ENCODE data around the gene ARRB1. TPM values are rescaled to one million over a fixed set of nuclear protein-coding genes. Genes with fewer than 3 reads are reported as not detected.

Gene ARRB1
- total RNA-seq, 4 donors from 2014 or later, result 26.3 to 104 (median 29.3) TPM

- no peak overlapping the region for H3K4me3 ChIP-seq (ENCODE audit: low read depth, poor library complexity, severe bottlenecking)
- DNase-seq (ENCODE audit: low spot score in 2 of 2), result peak; percentile 63 to 94
- TF ChIP-seq POLR2A (IDR thresholded peaks at IDR 0.05) (no peak), CTCF (IDR thresholded peaks at IDR 0.05) (no peak)
- intact Hi-C loops (cut with DNase I; ENCODE audit: low total_unique reads), result no loop called here
- 42 to 64% methylated on average over 13 of the region's 13 CpGs for WGBS, 2 donors
These were observed 39.6 kb downstream of the ARRB1 start for GRCh38 chr11:75311858-75312288.

GRCh38 chr11:75308986-75309385, 42.5 kb downstream of the ARRB1 start:
- 96 to 100% methylated on average over 3 to 4 of the region's 4 CpGs for WGBS, 2 donors
- intact Hi-C loops (cut with DNase I; ENCODE audit: low total_unique reads), result loop anchor here (5.0 kb wide), 1 partner anchor 1427 kb away; no protein-coding TSS in a partner anchor
- no peak overlapping the region for H3K4me3 ChIP-seq (ENCODE audit: low read depth, poor library complexity, severe bottlenecking)
- TF ChIP-seq POLR2A (IDR thresholded peaks at IDR 0.05) (no peak), CTCF (IDR thresholded peaks at IDR 0.05) (no peak)
- no peak for DNase-seq (ENCODE audit: low spot score in 2 of 2)

GRCh38 chr11:75308116-75308515, 43.3 kb downstream of the ARRB1 start:
- intact Hi-C loops (cut with DNase I; ENCODE audit: low total_unique reads), result loop anchor here (5.0 kb wide), 1 partner anchor 1426 kb away; no protein-coding TSS in a partner anchor
- TF ChIP-seq POLR2A (IDR thresholded peaks at IDR 0.05) (no peak), CTCF (IDR thresholded peaks at IDR 0.05) (no peak)
- no peak for DNase-seq (ENCODE audit: low spot score in 2 of 2)
- no peak overlapping the region for H3K4me3 ChIP-seq (ENCODE audit: low read depth, poor library complexity, severe bottlenecking)
- WGBS, 2 donors, result 70 to 83% methylated on average over 7 of the region's 7 CpGs

- no peak overlapping the region for H3K4me3 ChIP-seq (ENCODE audit: low read depth, poor library complexity, severe bottlenecking)
- 60 to 94% methylated on average over 3 of the region's 3 CpGs for WGBS, 2 donors
- intact Hi-C loops (cut with DNase I; ENCODE audit: low total_unique reads), result loop anchor here (5.0 kb wide), 1 partner anchor 1425 kb away; no protein-coding TSS in a partner anchor
- no peak for DNase-seq (ENCODE audit: low spot score in 2 of 2)
- TF ChIP-seq CTCF (IDR thresholded peaks at IDR 0.05) (no peak), POLR2A (IDR thresholded peaks at IDR 0.05) (no peak)
These were observed 44.4 kb downstream of the ARRB1 start for GRCh38 chr11:75307058-75307457.

- WGBS, 2 donors, result 84 to 95% methylated on average over 5 to 10 of the region's 10 CpGs
- intact Hi-C loops (cut with DNase I; ENCODE audit: low total_unique reads), result loop anchor here (5.0 kb wide), 1 partner anchor 1424 kb away; no protein-coding TSS in a partner anchor
- DNase-seq (ENCODE audit: low spot score in 2 of 2), result no peak
- TF ChIP-seq POLR2A (IDR thresholded peaks at IDR 0.05), result no peak
- TF ChIP-seq CTCF (IDR thresholded peaks at IDR 0.05), result no peak
- H3K4me3 ChIP-seq (ENCODE audit: low read depth, poor library complexity, severe bottlenecking), result no peak overlapping the region
These were observed 44.9 kb downstream of the ARRB1 start for GRCh38 chr11:75306529-75306928.

GRCh38 chr11:75305993-75306392, 45.5 kb downstream of the ARRB1 start:
- DNase-seq (ENCODE audit: low spot score in 2 of 2), result no peak
- TF ChIP-seq POLR2A (IDR thresholded peaks at IDR 0.05), result no peak
- TF ChIP-seq CTCF (IDR thresholded peaks at IDR 0.05), result no peak
- 84 to 87% methylated on average over 6 of the region's 6 CpGs for WGBS, 2 donors
- intact Hi-C loops (cut with DNase I; ENCODE audit: low total_unique reads), result loop anchor here (5.0 kb wide), 1 partner anchor 1424 kb away; no protein-coding TSS in a partner anchor
- no peak overlapping the region for H3K4me3 ChIP-seq (ENCODE audit: low read depth, poor library complexity, severe bottlenecking)
